ENCODE results near the gene MROH8. TPM values are rescaled to one million over a fixed set of nuclear protein-coding genes. Genes with fewer than 3 reads are reported as not detected.

MROH8 gene
- total and polyA plus RNA-seq, 2 experiments from 2014 or later, result 0.63 to 0.68 TPM

GRCh38 chr20:37228656-37229055 is 49.3 kb upstream of the MROH8 start:
- no peaks in the 10 kb centered on the region for H3K9me2 ChIP-seq (ENCODE audit: insufficient read depth)
- H4K20me1 ChIP-seq (replicated peaks; ENCODE audit: insufficient read depth), result peaks cover 29% of the 10 kb centered on the region
- H3K9me3 Mint-ChIP-seq, result no peaks in the 10 kb centered on the region
- peaks cover 97% of the 10 kb centered on the region for H3K36me3 Mint-ChIP-seq (ENCODE audit: low read depth)
- H3K27me3 Mint-ChIP-seq (ENCODE audit: insufficient read depth, low read depth, poor library complexity), result peaks cover 3% of the 10 kb centered on the region
- H3F3A ChIP-seq (replicated peaks; ENCODE audit: low read depth), result peaks cover 11% of the 10 kb centered on the region; the same call in 1 of the 2 replicates
- no peak for DNase-seq (ENCODE audit: low spot score)
- peaks cover 80% of the 10 kb centered on the region for H3K36me3 ChIP-seq (ENCODE audit: insufficient read depth)
- H3K79me2 ChIP-seq (replicated peaks; ENCODE audit: insufficient read depth), result peaks cover 7% of the 10 kb centered on the region; the same call in 1 of the 2 replicates
- H3K27ac ChIP-seq (ENCODE audit: low read depth), result peak overlapping the region; percentile 94
- ATAC-seq, result peak; percentile 15; the same call in 1 of the 3 replicates
- no peak overlapping the region; the same call in 2 of the 3 replicates for H3K4me3 Mint-ChIP-seq
- peak overlapping the region; percentile 83 for H3K27ac Mint-ChIP-seq
- no peak overlapping the region for H2AFZ ChIP-seq
- peaks cover 42% of the 10 kb centered on the region for H3K4me1 Mint-ChIP-seq
- H3K27me3 ChIP-seq (ENCODE audit: insufficient read depth), result no peaks in the 10 kb centered on the region
- H3K4me2 ChIP-seq, result peak overlapping the region; percentile 61
- H3K4me1 ChIP-seq (ENCODE audit: insufficient read depth), result peaks cover 33% of the 10 kb centered on the region
- TF ChIP-seq CREB1 (CRISPR knock-in tag; IDR thresholded peaks at IDR 0.05; ENCODE audit: low read depth), result no peak
- no peak for TF ChIP-seq POLR2AphosphoS5 (IDR thresholded peaks at IDR 0.05; ENCODE audit: low read depth)
- TF ChIP-seq REST (IDR thresholded peaks at IDR 0.05; ENCODE audit: unreplicated experiment), result no peak
- TF ChIP-seq ZNF331 (CRISPR knock-in tag; IDR thresholded peaks at IDR 0.05; ENCODE audit: low read depth), result no peak
- TF ChIP-seq NANOG (IDR thresholded peaks at IDR 0.05; ENCODE audit: borderline replicate concordance), result no peak
- TF ChIP-seq ETS1 (IDR thresholded peaks at IDR 0.05), result no peak
- no peak for TF ChIP-seq STAT1 (IDR thresholded peaks at IDR 0.05; ENCODE audit: unreplicated experiment)
- TF ChIP-seq EZH2phosphoT487 (IDR thresholded peaks at IDR 0.05; ENCODE audit: unreplicated experiment), result no peak
- no peak for TF ChIP-seq ZNF114 (CRISPR knock-in tag; IDR thresholded peaks at IDR 0.05)
- TF ChIP-seq ZNF462 (CRISPR knock-in tag; IDR thresholded peaks at IDR 0.05), result no peak
- no peak for TF ChIP-seq JUNB (IDR thresholded peaks at IDR 0.05; ENCODE audit: unreplicated experiment)
- H3K4me3 ChIP-seq, result no peak overlapping the region
